ENCODE data around the gene TCEAL8.

The TCEAL8 gene

GRCh38 chrX:103220511-103221323 lies 34.2 kb downstream of the TCEAL8 start:
- no peak for DNase-seq (ENCODE audit: extremely low spot score)
- POLR2A ChIA-PET = no interaction called here
- TF ChIP-seq CTCF (IDR thresholded peaks at IDR 0.05; ENCODE audit: control extremely low read depth, extremely low read depth, low read depth, missing control alignments) = no peak
- CTCF ChIA-PET = no interaction called here

GRCh38 chrX:103215425-103215991 lies 39.4 kb downstream of the TCEAL8 start:
- CTCF ChIA-PET = no interaction called here
- POLR2A ChIA-PET = no interaction called here
- DNase-seq (ENCODE audit: extremely low spot score) = no peak
- TF ChIP-seq CTCF (IDR thresholded peaks at IDR 0.05; ENCODE audit: control extremely low read depth, extremely low read depth, low read depth, missing control alignments) = no peak

DNA sequence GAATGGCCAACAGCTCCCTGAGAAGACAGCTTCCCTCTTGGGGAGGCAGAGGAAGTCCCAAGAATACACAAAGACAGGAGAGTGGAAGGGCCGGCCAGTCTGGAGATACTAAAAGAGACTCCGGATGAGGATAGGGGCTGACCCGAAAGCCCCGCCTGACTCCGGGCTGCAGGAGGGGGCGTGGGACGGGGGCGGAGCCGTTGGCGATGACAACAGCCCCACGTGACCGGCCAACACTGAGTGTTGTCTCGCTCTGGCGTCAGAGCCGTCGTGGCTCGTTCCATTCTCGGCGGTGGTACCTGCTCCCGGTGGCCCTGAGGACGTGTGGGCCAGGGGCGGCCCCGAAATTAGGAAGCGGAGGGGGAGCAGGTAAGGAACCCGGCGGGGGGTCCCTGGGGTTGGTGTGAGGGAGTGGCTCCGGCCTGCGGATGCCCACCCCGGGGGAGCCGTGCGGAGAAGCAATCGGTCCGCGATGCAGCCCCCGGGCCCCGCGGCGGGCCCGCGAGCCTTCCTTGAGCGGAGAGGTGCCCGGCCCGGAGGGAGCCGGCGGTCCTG lies 40.0 kb downstream of the TCEAL8 start, which contains the start of gene BEX4:
Gene BEX4 (plus strand): TSS at position 239 of the 555 bp plus-strand sequence. CDS start 1,046 bp downstream, outside the sequence.
- POLR2A ChIA-PET = interaction anchor here (0.6 kb wide), 1 partner anchor 23 kb away, joined by 3 read pairs; no protein-coding TSS in a partner anchor

DNA sequence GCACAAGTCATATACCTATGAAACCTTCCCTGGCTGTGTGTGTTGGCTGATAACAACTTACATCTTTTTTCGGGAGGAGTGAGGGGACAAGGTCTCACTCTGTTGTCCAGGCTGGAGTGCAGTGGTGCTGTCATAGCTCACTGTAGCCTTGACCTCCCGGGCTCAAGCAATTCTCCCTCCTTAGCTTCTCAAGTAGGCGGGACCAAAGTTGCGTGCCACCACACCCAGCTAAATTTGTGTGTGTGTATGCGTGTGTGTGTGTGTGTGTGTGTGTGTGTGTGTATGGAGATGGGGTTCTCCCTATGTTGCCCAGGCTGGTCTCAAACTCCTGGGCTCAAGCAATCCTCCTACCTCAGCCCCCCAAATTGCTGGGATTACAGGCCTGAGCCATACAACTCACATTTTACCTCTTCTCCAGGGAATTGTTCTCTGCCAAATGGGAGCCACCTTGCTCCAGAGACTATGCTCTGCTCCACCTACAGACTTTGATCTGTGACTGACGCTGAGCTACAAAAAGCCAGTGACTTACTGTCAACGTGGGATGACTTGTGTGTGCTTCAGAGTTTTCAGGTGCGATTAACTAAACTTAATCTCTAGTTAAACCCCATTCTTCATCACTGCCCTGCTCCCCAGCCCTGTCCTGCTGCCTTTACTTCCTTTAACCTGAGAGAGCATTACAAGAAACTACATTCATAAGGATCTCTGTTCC lies 42.1 kb downstream of the TCEAL8 start:
- POLR2A ChIA-PET = no interaction called here
- TF ChIP-seq CTCF (IDR thresholded peaks at IDR 0.05; ENCODE audit: control extremely low read depth, extremely low read depth, low read depth, missing control alignments) = no peak
- no peak for DNase-seq (ENCODE audit: extremely low spot score)
- CTCF ChIA-PET = interaction anchor here (1.0 to 3.3 kb wide), 2 partner anchors 17 to 252 kb away, joined by 3 to 18 read pairs; no protein-coding TSS in a partner anchor

More for the DNA sequence above, 40.0 kb downstream of the TCEAL8 start, which contains the start of gene BEX4:
- CTCF ChIA-PET = no interaction called here
- TF ChIP-seq CTCF (IDR thresholded peaks at IDR 0.05; ENCODE audit: control extremely low read depth, extremely low read depth, low read depth, missing control alignments) = no peak
- peak; percentile 67 for DNase-seq (ENCODE audit: extremely low spot score)

GRCh38 chrX:103211012-103211715 lies 43.8 kb downstream of the TCEAL8 start:
- TF ChIP-seq CTCF (IDR thresholded peaks at IDR 0.05; ENCODE audit: control extremely low read depth, extremely low read depth, low read depth, missing control alignments) = peak; percentile 31
- POLR2A ChIA-PET = no interaction called here
- CTCF ChIA-PET = interaction anchor here (0.8 to 3.3 kb wide), 15 partner anchors 9 to 291 kb away, joined by 3 to 18 read pairs (median 4); partner anchors contain the start of gene TCEAL8
- peak; percentile 25 for DNase-seq (ENCODE audit: extremely low spot score)
